ENCODE results near the gene RAB23.

DNA sequence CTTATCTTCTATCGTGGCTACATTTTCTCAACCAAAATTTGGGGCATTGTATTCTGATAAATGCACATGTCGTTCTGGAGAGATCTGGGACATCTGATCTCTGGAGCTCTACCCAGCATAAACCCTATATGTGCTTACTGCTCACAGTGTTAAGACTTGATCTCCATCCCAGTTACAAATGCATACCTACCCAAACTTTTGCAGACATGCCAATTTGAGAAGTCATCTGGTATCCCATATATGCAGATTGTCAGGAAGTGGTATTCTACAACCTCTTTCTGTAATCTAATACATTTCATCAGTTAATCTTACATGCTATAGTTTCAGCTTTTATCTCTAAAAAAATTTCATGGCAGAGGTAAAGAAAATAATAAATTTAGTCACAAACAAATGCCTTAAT, 38.8 kb downstream of the RAB23 start:
- TF ChIP-seq EZH2phosphoT487 (IDR thresholded peaks at IDR 0.05; ENCODE audit: borderline replicate concordance) = no peak
- TF ChIP-seq, protein P1, sequence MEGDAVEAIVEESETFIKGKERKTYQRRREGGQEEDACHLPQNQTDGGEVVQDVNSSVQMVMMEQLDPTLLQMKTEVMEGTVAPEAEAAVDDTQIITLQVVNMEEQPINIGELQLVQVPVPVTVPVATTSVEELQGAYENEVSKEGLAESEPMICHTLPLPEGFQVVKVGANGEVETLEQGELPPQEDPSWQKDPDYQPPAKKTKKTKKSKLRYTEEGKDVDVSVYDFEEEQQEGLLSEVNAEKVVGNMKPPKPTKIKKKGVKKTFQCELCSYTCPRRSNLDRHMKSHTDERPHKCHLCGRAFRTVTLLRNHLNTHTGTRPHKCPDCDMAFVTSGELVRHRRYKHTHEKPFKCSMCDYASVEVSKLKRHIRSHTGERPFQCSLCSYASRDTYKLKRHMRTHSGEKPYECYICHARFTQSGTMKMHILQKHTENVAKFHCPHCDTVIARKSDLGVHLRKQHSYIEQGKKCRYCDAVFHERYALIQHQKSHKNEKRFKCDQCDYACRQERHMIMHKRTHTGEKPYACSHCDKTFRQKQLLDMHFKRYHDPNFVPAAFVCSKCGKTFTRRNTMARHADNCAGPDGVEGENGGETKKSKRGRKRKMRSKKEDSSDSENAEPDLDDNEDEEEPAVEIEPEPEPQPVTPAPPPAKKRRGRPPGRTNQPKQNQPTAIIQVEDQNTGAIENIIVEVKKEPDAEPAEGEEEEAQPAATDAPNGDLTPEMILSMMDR (conservative IDR thresholded peaks at IDR 0.05; ENCODE audit: low read length) = no peak

Measured in Loucy (cell line).